ENCODE measurements around the gene STIM2. TPM values are rescaled to one million over a fixed set of nuclear protein-coding genes. Genes with fewer than 3 reads are reported as not detected.
A peak's percentile ranks its signal among the peaks of the same experiment; 100 is the strongest.

STIM2 gene
- total RNA-seq, 3 donors from 2014 or later, result 22.2 to 32.4 (median 23.5) TPM

- intact Hi-C loops (cut with DNase I, micrococcal nuclease), result no loop called here
- H3K36me3 ChIP-seq (ENCODE audit: low read depth), result no peaks in the 10 kb centered on the region
- H3K4me1 ChIP-seq (ENCODE audit: low read depth), result no peaks in the 10 kb centered on the region
- H3K9me3 ChIP-seq, result no peaks in the 10 kb centered on the region
- ATAC-seq, result peak; percentile 35
- H3K4me3 ChIP-seq, result no peak overlapping the region
- TF ChIP-seq CTCF (IDR thresholded peaks at IDR 0.05), result no peak
- DNase-seq, result no peak
Measured at GRCh38 chr4:27040356-27040755, 179.7 kb downstream of the STIM2 start.

GRCh38 chr4:27042411-27042810, 181.8 kb downstream of the STIM2 start:
- no peaks in the 10 kb centered on the region for H3K9me3 ChIP-seq
- DNase-seq (no peak), ATAC-seq (no peak)
- TF ChIP-seq CTCF (IDR thresholded peaks at IDR 0.05), result no peak
- no peak overlapping the region for H3K4me3 ChIP-seq
- H3K36me3 ChIP-seq (ENCODE audit: low read depth), result no peaks in the 10 kb centered on the region
- intact Hi-C loops (cut with DNase I, micrococcal nuclease), result no loop called here
- no peaks in the 10 kb centered on the region for H3K4me1 ChIP-seq (ENCODE audit: low read depth)

- H3K36me3 ChIP-seq (ENCODE audit: low read depth), result no peaks in the 10 kb centered on the region
- H3K4me3 ChIP-seq, result no peak overlapping the region
- TF ChIP-seq CTCF (IDR thresholded peaks at IDR 0.05), result no peak
- no peaks in the 10 kb centered on the region for H3K4me1 ChIP-seq (ENCODE audit: low read depth)
- DNase-seq (no peak), ATAC-seq (no peak)
- no peaks in the 10 kb centered on the region for H3K9me3 ChIP-seq
- intact Hi-C loops (cut with DNase I, micrococcal nuclease), result no loop called here
Measured at GRCh38 chr4:27043200-27043599, 182.6 kb downstream of the STIM2 start.

- intact Hi-C loops (cut with DNase I, micrococcal nuclease), result no loop called here
- Histone ChIP-seq H3K9me3 (no peaks in the 10 kb centered on the region), H3K4me1 (ENCODE audit: low read depth) (no peaks in the 10 kb centered on the region), H3K4me3 (no peak overlapping the region), H3K36me3 (ENCODE audit: low read depth) (no peaks in the 10 kb centered on the region)
- ATAC-seq (no peak), DNase-seq (no peak)
- TF ChIP-seq CTCF (IDR thresholded peaks at IDR 0.05), result no peak
Measured at GRCh38 chr4:27046851-27047250, 186.2 kb downstream of the STIM2 start.

- Histone ChIP-seq H3K4me3 (no peak overlapping the region), H3K4me1 (ENCODE audit: low read depth) (no peaks in the 10 kb centered on the region), H3K9me3 (no peaks in the 10 kb centered on the region), H3K36me3 (ENCODE audit: low read depth) (no peaks in the 10 kb centered on the region)
- ATAC-seq (peak; percentile 75), DNase-seq (no peak)
- intact Hi-C loops (cut with DNase I, micrococcal nuclease), result no loop called here
- peak; percentile 56 for TF ChIP-seq CTCF (IDR thresholded peaks at IDR 0.05)
Measured at GRCh38 chr4:27048429-27049238, 188.0 kb downstream of the STIM2 start.

All from mucosa of descending colon (tissue), 3 donors.